MM.1S (cell line): Measurements from ENCODE around the gene CMIP.

ENCODE experiments used
- DNase-seq: peaks from one replicate; pipeline ENCODE4 v3.0.0-alpha.2; 2015
- H2AFZ ChIP-seq: fragments of 300-600 bp; sonication (generic); 2 replicates; pipeline ENCODE4 v1.6.0; 2016; ENCODE audit warnings: antibody characterized with exemption, low read length
- H3F3A ChIP-seq: fragments of 300-600 bp; sonication (generic); 2 replicates; pipeline ENCODE4 v1.6.1; 2016; ENCODE audit warnings: mild to moderate bottlenecking, antibody characterized with exemption, low read length, moderate library complexity, mixed read lengths; ENCODE audit not compliant: insufficient read depth
- H3K27ac ChIP-seq: fragments of 300-600 bp; sonication (generic); 2 replicates; pipeline ENCODE4 v1.5.1; 2016; ENCODE audit warnings: mild to moderate bottlenecking, low read length
- H3K27me3 ChIP-seq: fragments of 300-600 bp; sonication (generic); replicated peaks from 2 replicates; pipeline ENCODE4 v1.6.0; 2016; ENCODE audit warnings: low read length; ENCODE audit not compliant: insufficient read depth
- H3K36me3 ChIP-seq: fragments of 300-600 bp; sonication (generic); replicated peaks from 2 replicates; pipeline ENCODE4 v1.6.1; 2016; ENCODE audit warnings: mild to moderate bottlenecking, low read length, mixed read lengths; ENCODE audit not compliant: insufficient read depth
- H3K4me1 ChIP-seq: fragments of 300-600 bp; sonication (generic); 2 replicates; pipeline ENCODE4 v1.6.1; 2016; ENCODE audit warnings: low read length, mixed read lengths
- H3K4me2 ChIP-seq: fragments of 300-600 bp; sonication (generic); 2 replicates; pipeline ENCODE4 v1.6.0; 2016; ENCODE audit warnings: low read depth, low read length
- H3K4me3 ChIP-seq: fragments of 300-600 bp; sonication (generic); 2 replicates; pipeline ENCODE4 v1.5.1; 2016; ENCODE audit warnings: low read length, mixed read lengths
- H3K79me2 ChIP-seq: fragments of 300-600 bp; sonication (generic); 2 replicates; pipeline ENCODE4 v1.6.1; 2016; ENCODE audit warnings: mixed run types, low read length, mixed read lengths
- H3K9ac ChIP-seq: fragments of 300-600 bp; sonication (generic); 2 replicates; pipeline ENCODE4 v1.6.1; 2016; ENCODE audit warnings: low read length, mixed read lengths
- H3K9me2 ChIP-seq: fragments of 300-600 bp; sonication (generic); replicated peaks from 2 replicates; pipeline ENCODE4 v1.6.1; 2016; ENCODE audit warnings: mild to moderate bottlenecking, low read length, mixed read lengths; ENCODE audit not compliant: insufficient read depth
- H3K9me3 ChIP-seq: fragments of 300-600 bp; sonication (generic); replicated peaks from 2 replicates; pipeline ENCODE4 v1.6.1; 2016; ENCODE audit warnings: mild to moderate bottlenecking, low read length, mixed read lengths; ENCODE audit not compliant: insufficient read depth
- H4K20me1 ChIP-seq: fragments of 300-600 bp; sonication (generic); 2 replicates; pipeline ENCODE4 v1.6.1; 2016; ENCODE audit warnings: mild to moderate bottlenecking, low read length, moderate library complexity, mixed read lengths; ENCODE audit not compliant: insufficient read depth
- CTCF ChIP-seq: fragments of 300-600 bp; sonication (generic); IDR thresholded peaks from 2 replicates; pipeline ENCODE4 v1.5.1; 2016; ENCODE audit warnings: antibody characterized with exemption, low read length, mixed read lengths
- EZH2 ChIP-seq: fragments of 300-600 bp; sonication (generic); optimal IDR thresholded peaks from 2 replicates; pipeline ENCODE3; 2017; ENCODE audit warnings: low read depth, mild to moderate bottlenecking, antibody characterized with exemption, low read length, mixed read lengths
- EZH2phosphoT487 ChIP-seq: fragments of 300-600 bp; sonication (generic); IDR thresholded peaks from 2 replicates; pipeline ENCODE4 v1.6.1; 2018; ENCODE audit warnings: antibody characterized with exemption, low read length

The CMIP gene

GRCh38 chr16:81606039-81606438 is 161.4 kb downstream of the CMIP start:
- H3K9me2 ChIP-seq: no peaks in the 10 kb centered on the region
- DNase-seq: no peak
- H3K79me2 ChIP-seq: 0 out of 2 replicates have a peak, but pooled peaks cover 3% of the 10 kb centered on the region
- H3K9me3 ChIP-seq: no peaks in the 10 kb centered on the region
- no peak for TF ChIP-seq CTCF
- no peak for TF ChIP-seq EZH2phosphoT487
- TF ChIP-seq EZH2: no peak
- no peak overlapping the region for H3K27ac ChIP-seq
- H3K9ac ChIP-seq: no peak overlapping the region
- no peaks in the 10 kb centered on the region for H4K20me1 ChIP-seq
- H3K27me3 ChIP-seq: no peaks in the 10 kb centered on the region
- H3K4me2 ChIP-seq: no peak overlapping the region
- no peak overlapping the region for H3K4me3 ChIP-seq
- H2AFZ ChIP-seq: no peak overlapping the region
- H3K4me1 ChIP-seq: no peaks in the 10 kb centered on the region
- no peaks in the 10 kb centered on the region for H3F3A ChIP-seq
- no peaks in the 10 kb centered on the region for H3K36me3 ChIP-seq

GRCh38 chr16:81607006-81607405 is 162.4 kb downstream of the CMIP start:
- H3K79me2 ChIP-seq: 0 out of 2 replicates have a peak, but pooled peaks cover 3% of the 10 kb centered on the region

GRCh38 chr16:81607805-81608522 is 163.4 kb downstream of the CMIP start:
- Histone ChIP-seq H3F3A (no peaks in the 10 kb centered on the region), H3K4me3 (no peak overlapping the region), H2AFZ (no peak overlapping the region), H3K4me1 (no peaks in the 10 kb centered on the region), H3K9me2 (no peaks in the 10 kb centered on the region), H3K27ac (no peak overlapping the region), H3K36me3 (no peaks in the 10 kb centered on the region), H3K9me3 (no peaks in the 10 kb centered on the region), H3K9ac (no peak overlapping the region), H4K20me1 (no peaks in the 10 kb centered on the region), H3K4me2 (no peak overlapping the region), H3K79me2 (0 out of 2 replicates have a peak, but pooled peaks cover 3% of the 10 kb centered on the region), H3K27me3 (no peaks in the 10 kb centered on the region)
- no peak for TF ChIP-seq EZH2
- TF ChIP-seq CTCF: no peak
- TF ChIP-seq EZH2phosphoT487: no peak
- DNase-seq: no peak

More at GRCh38 chr16:81607006-81607405, 162.4 kb downstream of the CMIP start:
- no peak overlapping the region for H3K9ac ChIP-seq
- no peak for TF ChIP-seq EZH2phosphoT487
- TF ChIP-seq CTCF: no peak
- no peak for TF ChIP-seq EZH2
- no peaks in the 10 kb centered on the region for H3K9me2 ChIP-seq
- no peaks in the 10 kb centered on the region for H4K20me1 ChIP-seq
- H3F3A ChIP-seq: no peaks in the 10 kb centered on the region
- no peak for DNase-seq
- H3K4me2 ChIP-seq: no peak overlapping the region
- H2AFZ ChIP-seq: no peak overlapping the region
- H3K9me3 ChIP-seq: no peaks in the 10 kb centered on the region
- H3K4me3 ChIP-seq: no peak overlapping the region
- no peaks in the 10 kb centered on the region for H3K4me1 ChIP-seq
- H3K27me3 ChIP-seq: no peaks in the 10 kb centered on the region
- H3K27ac ChIP-seq: no peak overlapping the region
- H3K36me3 ChIP-seq: no peaks in the 10 kb centered on the region
